Smooth muscle cell (in vitro differentiated cells): ENCODE measurements around the gene MGAT5B. TPM values are rescaled to one million over a fixed set of nuclear protein-coding genes. Genes with fewer than 3 reads are reported as not detected.
"Not testable (repeated sequence)": the region's sequence is repeated elsewhere in the genome, so short reads cannot be mapped to it uniquely, and the experiment has no call there.

Source experiments
- DNase-seq: peaks from one replicate; lab custom pipeline; 2025; ENCODE audit not compliant: unreplicated experiment; lab: John Stamatoyannopoulos, UW
- H2AFZ ChIP-seq: fragments of 200-600 bp; sonication (generic); 2 replicates; pipeline ENCODE4 v1.6.0; 2016; ENCODE audit warnings: antibody characterized with exemption, low read depth, mild to moderate bottlenecking
- H3F3A ChIP-seq: fragments of 200-600 bp; sonication (generic); 2 replicates; pipeline ENCODE4 v1.6.0; 2017; ENCODE audit warnings: antibody characterized with exemption, low read depth
- H3K27ac ChIP-seq: fragments of 200-600 bp; sonication (generic); 2 replicates; pipeline ENCODE4 v1.5.1; 2016; ENCODE audit warnings: low read depth, mild to moderate bottlenecking
- H3K27me3 ChIP-seq: fragments of 200-600 bp; sonication (generic); 2 replicates; pipeline ENCODE4 v1.6.1; 2016; ENCODE audit warnings: low read depth, mild to moderate bottlenecking
- H3K36me3 ChIP-seq: fragments of 200-600 bp; sonication (generic); 2 replicates; pipeline ENCODE4 v1.5.1; 2016; ENCODE audit warnings: low read depth
- H3K4me1 ChIP-seq: fragments of 200-600 bp; sonication (generic); 2 replicates; pipeline ENCODE4 v1.5.1; 2016; ENCODE audit warnings: low read depth
- H3K4me2 ChIP-seq: fragments of 200-600 bp; sonication (generic); 2 replicates; pipeline ENCODE4 v1.6.0; 2016; ENCODE audit warnings: mild to moderate bottlenecking
- H3K4me3 ChIP-seq: fragments of 200-600 bp; sonication (generic); 2 replicates; pipeline ENCODE4 v1.5.1; 2016; ENCODE audit warnings: mild to moderate bottlenecking
- H3K79me2 ChIP-seq: fragments of 200-600 bp; sonication (generic); 2 replicates; pipeline ENCODE4 v1.6.0; 2016; ENCODE audit warnings: low read depth, mild to moderate bottlenecking
- H3K9ac ChIP-seq: fragments of 200-600 bp; sonication (generic); 2 replicates; pipeline ENCODE4 v1.6.0; 2016; ENCODE audit warnings: low read depth
- H3K9me3 ChIP-seq: fragments of 200-600 bp; sonication (generic); replicated peaks from 2 replicates; pipeline ENCODE4 v1.5.1; 2016; ENCODE audit warnings: low read depth
- H4K20me1 ChIP-seq: fragments of 200-600 bp; sonication (generic); 2 replicates; pipeline ENCODE4 v1.6.0; 2016; ENCODE audit warnings: low read depth
- CTCF ChIP-seq: fragments of 200-600 bp; sonication (generic); IDR thresholded peaks from 2 replicates; pipeline ENCODE4 v1.5.1; 2017; ENCODE audit warnings: borderline replicate concordance, mild to moderate bottlenecking, antibody characterized with exemption; ENCODE audit not compliant: insufficient read depth, poor library complexity, severe bottlenecking
- WGBS: methylation state at CpG from one replicate; pipeline ENCODE4 v1.1.7; 2016; ENCODE audit warnings: low lambda C conversion rate; 5-methylcytosine and 5-hydroxymethylcytosine counted together
- polyA plus RNA-seq: library from polyadenylated mRNA; unstranded; fragments of >200 nt; fragmentation: Nextera tagmentation; extraction: Ambion mirVana; gene quantifications from 2 replicates; pipeline ENCODE4 v1.2.1, GENCODE V29; 2016
- total RNA-seq: library from RNA; depleted of rRNA; stranded (reverse); fragments of >200 nt; gene quantifications from 2 replicates; pipeline ENCODE4 v1.2.3, GENCODE V29; 2014

Gene MGAT5B
- total and polyA plus RNA-seq, 2 experiments from 2014 or later: 0.78 to 7.6 TPM

GRCh38 chr17:76974721-76975120 is 106.5 kb downstream of the MGAT5B start:
- no peak overlapping the region for H3K4me3 ChIP-seq
- no peak overlapping the region for H3K9ac ChIP-seq
- no peak for DNase-seq
- no peak overlapping the region for H3K4me2 ChIP-seq
- H3K4me1 ChIP-seq: peaks cover 5% of the 10 kb centered on the region
- H3K9me3 ChIP-seq: no peaks in the 10 kb centered on the region
- WGBS: 92% methylated on average over 3 of the region's 3 CpGs
- peaks cover 10% of the 10 kb centered on the region for H3K27me3 ChIP-seq
- no peak for TF ChIP-seq CTCF
- no peaks in the 10 kb centered on the region for H3F3A ChIP-seq
- no peaks in the 10 kb centered on the region for H4K20me1 ChIP-seq
- no peaks in the 10 kb centered on the region for H3K79me2 ChIP-seq
- H3K27ac ChIP-seq: no peak overlapping the region
- H2AFZ ChIP-seq: no peak overlapping the region
- no peaks in the 10 kb centered on the region for H3K36me3 ChIP-seq

DNA sequence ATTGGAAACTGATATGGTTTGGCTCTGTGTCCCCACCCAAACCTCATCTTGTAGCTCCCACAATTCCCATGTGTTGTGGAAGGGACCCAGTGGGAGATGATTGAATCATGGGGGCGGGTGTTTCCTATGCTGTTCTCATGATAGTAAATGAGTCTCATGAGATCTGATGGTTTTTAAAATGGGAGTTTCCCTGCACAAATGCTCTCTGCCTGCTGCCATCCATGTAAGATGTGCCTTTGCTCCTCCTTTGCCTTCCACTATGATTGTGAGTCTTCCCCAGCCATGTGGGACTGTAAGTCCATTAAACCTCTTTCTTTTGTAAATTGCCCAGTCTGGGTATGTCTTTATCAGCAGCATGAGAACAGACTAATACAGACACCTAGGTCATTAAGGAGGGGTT is 109.8 kb downstream of the MGAT5B start:
- H3K4me2 ChIP-seq, H3K36me3 ChIP-seq, H3K9me3 ChIP-seq, DNase-seq, H3K79me2 ChIP-seq, H3K9ac ChIP-seq, H4K20me1 ChIP-seq, H3K4me3 ChIP-seq, H3F3A ChIP-seq, H2AFZ ChIP-seq, H3K27ac ChIP-seq, H3K4me1 ChIP-seq: not testable (repeated sequence)
- peaks cover 12% of the 10 kb centered on the region for H3K27me3 ChIP-seq
- 96% methylated on average over 1 of the region's 1 CpG for WGBS

DNA sequence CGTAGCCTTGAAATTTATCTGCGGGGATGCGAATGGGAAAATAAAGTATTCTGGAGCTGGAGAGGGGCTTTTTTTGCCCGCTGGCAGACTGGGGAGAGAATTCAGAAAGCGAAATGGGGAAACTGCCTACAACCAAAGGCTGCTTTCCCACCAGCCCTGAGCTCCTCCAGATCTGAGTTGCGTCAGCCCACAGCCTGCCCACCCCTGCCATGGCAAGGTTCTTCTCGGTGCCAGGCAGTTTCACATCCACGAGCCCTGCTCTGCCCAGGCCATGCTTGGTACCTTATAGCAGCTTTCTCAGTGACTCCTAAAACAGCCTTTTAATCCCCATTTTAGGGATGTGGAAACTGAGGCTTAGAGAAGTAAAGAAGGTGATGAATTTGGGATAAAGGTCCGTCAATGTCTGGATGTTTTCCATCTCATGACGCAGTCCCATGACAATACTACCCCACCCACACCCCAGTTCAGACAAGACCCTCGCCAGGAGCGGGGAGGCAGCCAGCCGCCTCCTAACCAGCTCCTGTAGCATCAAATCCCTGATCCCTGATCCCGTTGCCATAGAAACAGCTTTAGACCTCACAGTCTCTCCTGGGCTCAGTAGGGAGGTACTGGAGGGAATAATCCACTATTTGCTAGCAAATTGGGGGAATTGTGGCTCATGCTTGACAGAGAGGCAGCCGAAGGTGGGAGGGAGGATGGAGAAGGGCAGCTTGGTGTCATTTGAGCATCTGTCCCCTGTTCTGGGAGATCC is 113.5 kb downstream of the MGAT5B start:
- H3K9ac ChIP-seq: no peak overlapping the region
- no peak overlapping the region for H3K4me3 ChIP-seq
- no peaks in the 10 kb centered on the region for H3K9me3 ChIP-seq
- H3K4me2 ChIP-seq: no peak overlapping the region
- no peak for TF ChIP-seq CTCF
- H3K27me3 ChIP-seq: peaks cover 7% of the 10 kb centered on the region
- WGBS: 86% methylated on average over 15 of the region's 15 CpGs
- no peaks in the 10 kb centered on the region for H3K4me1 ChIP-seq
- H2AFZ ChIP-seq: no peak overlapping the region
- H3K27ac ChIP-seq: no peak overlapping the region
- H4K20me1 ChIP-seq: no peaks in the 10 kb centered on the region
- no peaks in the 10 kb centered on the region for H3K36me3 ChIP-seq
- H3F3A ChIP-seq: no peaks in the 10 kb centered on the region
- DNase-seq: no peak
- H3K79me2 ChIP-seq: no peaks in the 10 kb centered on the region

DNA sequence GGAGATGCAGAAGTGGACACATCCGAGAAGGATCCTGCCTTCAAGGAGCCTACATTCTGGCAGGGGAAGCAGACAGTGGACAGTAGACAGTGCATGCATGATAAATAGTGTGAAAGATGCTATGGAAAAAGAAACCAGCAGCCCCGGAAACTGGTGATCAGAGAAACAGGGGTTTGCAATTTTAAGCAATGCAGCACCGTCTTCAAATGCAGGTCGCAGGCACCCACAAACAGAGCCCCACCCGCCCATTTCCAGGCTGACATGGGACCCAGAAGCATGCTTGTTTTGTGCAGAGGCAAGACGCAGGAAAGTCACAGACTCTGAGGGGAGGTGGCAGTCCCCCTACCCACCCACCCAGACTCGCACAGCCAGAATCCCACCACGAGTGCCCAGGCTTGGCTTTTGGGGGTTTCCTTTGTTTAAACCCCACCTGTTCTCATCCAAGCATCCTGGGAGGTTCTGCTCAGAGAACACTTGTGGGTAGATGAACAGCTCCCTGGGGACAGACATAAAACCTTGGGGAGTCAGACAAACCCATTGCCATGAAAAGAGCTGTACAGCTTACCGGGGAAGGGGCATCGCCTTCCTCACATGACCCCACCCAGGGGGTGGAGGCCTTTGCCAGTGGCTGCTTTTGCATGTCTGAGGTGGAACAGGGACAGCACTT is 114.3 kb downstream of the MGAT5B start:
- no peaks in the 10 kb centered on the region for H4K20me1 ChIP-seq
- no peaks in the 10 kb centered on the region for H3K4me1 ChIP-seq
- H3K79me2 ChIP-seq: no peaks in the 10 kb centered on the region
- H3K27me3 ChIP-seq: peaks cover 7% of the 10 kb centered on the region
- DNase-seq: no peak
- no peaks in the 10 kb centered on the region for H3F3A ChIP-seq
- no peak overlapping the region for H3K4me3 ChIP-seq
- H3K9ac ChIP-seq: no peak overlapping the region
- WGBS: 93% methylated on average over 10 of the region's 10 CpGs
- TF ChIP-seq CTCF: no peak
- H3K36me3 ChIP-seq: no peaks in the 10 kb centered on the region
- H2AFZ ChIP-seq: no peak overlapping the region
- no peak overlapping the region for H3K27ac ChIP-seq
- H3K4me2 ChIP-seq: no peak overlapping the region
- H3K9me3 ChIP-seq: no peaks in the 10 kb centered on the region
